ENCODE results near the gene KCNA5. TPM values are rescaled to one million over a fixed set of nuclear protein-coding genes. Genes with fewer than 3 reads are reported as not detected.

Gene KCNA5
- polyA plus RNA-seq, 1 donor from 2014 or later: 7.5 TPM

DNA sequence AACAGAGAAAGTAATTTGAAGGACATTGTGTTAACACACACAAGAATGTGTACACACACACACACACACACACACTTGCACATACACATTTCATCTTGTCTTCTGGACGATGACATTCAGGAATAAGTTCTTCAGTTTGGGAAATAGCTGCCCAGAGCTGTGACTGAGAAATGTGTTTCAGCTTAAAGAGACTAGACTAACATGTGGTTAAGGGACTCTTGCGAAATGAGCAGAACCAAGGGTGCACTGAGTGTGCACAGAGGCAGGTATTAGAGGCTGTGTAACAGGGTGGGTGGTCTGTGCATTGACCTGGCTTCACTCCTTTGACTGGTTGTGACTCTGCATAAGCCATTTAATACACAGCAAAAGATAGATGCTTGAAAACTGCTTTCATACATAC, 29.4 kb upstream of the KCNA5 start:
- H3K9ac ChIP-seq (ENCODE audit: low read length): no peak overlapping the region
- no peaks in the 10 kb centered on the region for H3K9me3 ChIP-seq (ENCODE audit: low read length)
- H3F3A ChIP-seq (ENCODE audit: insufficient read depth, low read length, poor library complexity, severe bottlenecking): no peaks in the 10 kb centered on the region
- no peak for TF ChIP-seq SMC3 (conservative IDR thresholded peaks at IDR 0.05; ENCODE audit: poor library complexity)
- no peak for TF ChIP-seq MXI1 (conservative IDR thresholded peaks at IDR 0.05; ENCODE audit: poor library complexity, severe bottlenecking)
- TF ChIP-seq, protein P1, sequence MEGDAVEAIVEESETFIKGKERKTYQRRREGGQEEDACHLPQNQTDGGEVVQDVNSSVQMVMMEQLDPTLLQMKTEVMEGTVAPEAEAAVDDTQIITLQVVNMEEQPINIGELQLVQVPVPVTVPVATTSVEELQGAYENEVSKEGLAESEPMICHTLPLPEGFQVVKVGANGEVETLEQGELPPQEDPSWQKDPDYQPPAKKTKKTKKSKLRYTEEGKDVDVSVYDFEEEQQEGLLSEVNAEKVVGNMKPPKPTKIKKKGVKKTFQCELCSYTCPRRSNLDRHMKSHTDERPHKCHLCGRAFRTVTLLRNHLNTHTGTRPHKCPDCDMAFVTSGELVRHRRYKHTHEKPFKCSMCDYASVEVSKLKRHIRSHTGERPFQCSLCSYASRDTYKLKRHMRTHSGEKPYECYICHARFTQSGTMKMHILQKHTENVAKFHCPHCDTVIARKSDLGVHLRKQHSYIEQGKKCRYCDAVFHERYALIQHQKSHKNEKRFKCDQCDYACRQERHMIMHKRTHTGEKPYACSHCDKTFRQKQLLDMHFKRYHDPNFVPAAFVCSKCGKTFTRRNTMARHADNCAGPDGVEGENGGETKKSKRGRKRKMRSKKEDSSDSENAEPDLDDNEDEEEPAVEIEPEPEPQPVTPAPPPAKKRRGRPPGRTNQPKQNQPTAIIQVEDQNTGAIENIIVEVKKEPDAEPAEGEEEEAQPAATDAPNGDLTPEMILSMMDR (IDR thresholded peaks at IDR 0.05; ENCODE audit: poor library complexity, severe bottlenecking): no peak
- TF ChIP-seq, protein P2, sequence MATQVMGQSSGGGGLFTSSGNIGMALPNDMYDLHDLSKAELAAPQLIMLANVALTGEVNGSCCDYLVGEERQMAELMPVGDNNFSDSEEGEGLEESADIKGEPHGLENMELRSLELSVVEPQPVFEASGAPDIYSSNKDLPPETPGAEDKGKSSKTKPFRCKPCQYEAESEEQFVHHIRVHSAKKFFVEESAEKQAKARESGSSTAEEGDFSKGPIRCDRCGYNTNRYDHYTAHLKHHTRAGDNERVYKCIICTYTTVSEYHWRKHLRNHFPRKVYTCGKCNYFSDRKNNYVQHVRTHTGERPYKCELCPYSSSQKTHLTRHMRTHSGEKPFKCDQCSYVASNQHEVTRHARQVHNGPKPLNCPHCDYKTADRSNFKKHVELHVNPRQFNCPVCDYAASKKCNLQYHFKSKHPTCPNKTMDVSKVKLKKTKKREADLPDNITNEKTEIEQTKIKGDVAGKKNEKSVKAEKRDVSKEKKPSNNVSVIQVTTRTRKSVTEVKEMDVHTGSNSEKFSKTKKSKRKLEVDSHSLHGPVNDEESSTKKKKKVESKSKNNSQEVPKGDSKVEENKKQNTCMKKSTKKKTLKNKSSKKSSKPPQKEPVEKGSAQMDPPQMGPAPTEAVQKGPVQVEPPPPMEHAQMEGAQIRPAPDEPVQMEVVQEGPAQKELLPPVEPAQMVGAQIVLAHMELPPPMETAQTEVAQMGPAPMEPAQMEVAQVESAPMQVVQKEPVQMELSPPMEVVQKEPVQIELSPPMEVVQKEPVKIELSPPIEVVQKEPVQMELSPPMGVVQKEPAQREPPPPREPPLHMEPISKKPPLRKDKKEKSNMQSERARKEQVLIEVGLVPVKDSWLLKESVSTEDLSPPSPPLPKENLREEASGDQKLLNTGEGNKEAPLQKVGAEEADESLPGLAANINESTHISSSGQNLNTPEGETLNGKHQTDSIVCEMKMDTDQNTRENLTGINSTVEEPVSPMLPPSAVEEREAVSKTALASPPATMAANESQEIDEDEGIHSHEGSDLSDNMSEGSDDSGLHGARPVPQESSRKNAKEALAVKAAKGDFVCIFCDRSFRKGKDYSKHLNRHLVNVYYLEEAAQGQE (IDR thresholded peaks at IDR 0.05; ENCODE audit: borderline replicate concordance): no peak
- TF ChIP-seq EZH2 (IDR thresholded peaks at IDR 0.05; ENCODE audit: borderline replicate concordance, insufficient read depth, low read length, poor library complexity, severe bottlenecking): no peak
- no peak for TF ChIP-seq TAF1 (IDR thresholded peaks at IDR 0.05; ENCODE audit: low read depth)
- no peak for TF ChIP-seq POLR2AphosphoS5 (IDR thresholded peaks at IDR 0.05)
- no peak for TF ChIP-seq EP300 (conservative IDR thresholded peaks at IDR 0.05; ENCODE audit: poor library complexity, severe bottlenecking)
- no peak for TF ChIP-seq RAD21 (conservative IDR thresholded peaks at IDR 0.05)
- H4K20me1 ChIP-seq (ENCODE audit: insufficient read depth): no peaks in the 10 kb centered on the region
- no peaks in the 10 kb centered on the region for H3K79me2 ChIP-seq (replicated peaks; ENCODE audit: insufficient read depth, low read length)
- H3K9me2 ChIP-seq (ENCODE audit: insufficient read depth, low read length): no peaks in the 10 kb centered on the region
- no peak overlapping the region for H3K4me2 ChIP-seq (ENCODE audit: low read length)
- no peak overlapping the region for H3K4me3 ChIP-seq (ENCODE audit: low read length)
- no peak overlapping the region for H2AFZ ChIP-seq (ENCODE audit: low read depth, low read length)
- H3K36me3 ChIP-seq (ENCODE audit: insufficient read depth, low read length): no peaks in the 10 kb centered on the region
- no peaks in the 10 kb centered on the region for H3K27me3 ChIP-seq (ENCODE audit: insufficient read depth, low read depth, low read length)
- no peak overlapping the region for H3K27ac ChIP-seq (ENCODE audit: low read length)

DNA sequence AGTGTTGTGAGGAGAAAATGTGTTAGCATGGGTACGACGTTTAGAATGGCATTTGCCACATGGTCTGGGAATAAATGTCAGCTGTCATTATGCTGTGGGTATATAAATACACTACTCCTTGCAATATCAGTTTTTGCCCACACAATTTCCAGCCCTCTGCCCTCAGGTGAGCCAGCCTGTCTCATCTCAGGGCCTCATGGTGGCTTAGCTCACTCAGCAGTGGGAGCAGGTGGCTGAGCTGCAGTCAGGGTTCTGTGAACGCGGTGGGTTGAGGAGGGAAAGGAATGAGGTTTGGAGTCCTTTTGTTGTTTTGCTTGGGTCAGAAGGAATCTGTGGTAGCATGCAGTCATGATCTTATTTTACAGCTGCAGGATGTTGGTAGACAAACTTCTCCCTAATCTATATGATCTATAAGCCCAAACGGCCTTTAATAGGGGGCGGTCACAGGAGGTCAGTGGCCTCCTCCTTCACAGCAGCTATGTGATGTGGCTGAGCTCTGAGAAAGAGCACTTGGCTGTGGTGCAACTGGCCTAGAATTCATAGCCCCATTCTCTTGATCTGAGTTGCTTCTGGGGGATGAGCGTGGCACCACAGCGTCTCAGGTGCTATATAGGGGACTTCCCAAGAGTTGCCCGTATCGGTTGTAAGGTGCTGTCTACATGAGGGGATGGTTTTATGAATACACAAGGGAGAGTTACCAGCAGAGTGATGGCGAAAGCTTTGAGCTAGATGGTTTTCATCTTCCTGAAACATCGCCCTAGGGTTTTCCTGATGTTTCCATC, 27.8 kb upstream of the KCNA5 start:
- Histone ChIP-seq H2AFZ (ENCODE audit: low read depth, low read length) (no peak overlapping the region), H3K4me3 (ENCODE audit: low read length) (no peak overlapping the region), H3K27me3 (ENCODE audit: insufficient read depth, low read depth, low read length) (no peaks in the 10 kb centered on the region), H3K4me2 (ENCODE audit: low read length) (no peak overlapping the region), H3K79me2 (replicated peaks; ENCODE audit: insufficient read depth, low read length) (no peaks in the 10 kb centered on the region), H3K9ac (ENCODE audit: low read length) (no peak overlapping the region), H3K9me2 (ENCODE audit: insufficient read depth, low read length) (no peaks in the 10 kb centered on the region), H3F3A (ENCODE audit: insufficient read depth, low read length, poor library complexity, severe bottlenecking) (no peaks in the 10 kb centered on the region), H3K36me3 (ENCODE audit: insufficient read depth, low read length) (no peaks in the 10 kb centered on the region), H3K9me3 (ENCODE audit: low read length) (no peaks in the 10 kb centered on the region), H4K20me1 (ENCODE audit: insufficient read depth) (no peaks in the 10 kb centered on the region), H3K27ac (ENCODE audit: low read length) (no peak overlapping the region)
- TF ChIP-seq MXI1 (conservative IDR thresholded peaks at IDR 0.05; ENCODE audit: poor library complexity, severe bottlenecking): no peak
- TF ChIP-seq SMC3 (conservative IDR thresholded peaks at IDR 0.05; ENCODE audit: poor library complexity): no peak
- TF ChIP-seq EZH2 (IDR thresholded peaks at IDR 0.05; ENCODE audit: borderline replicate concordance, insufficient read depth, low read length, poor library complexity, severe bottlenecking): no peak
- no peak for TF ChIP-seq EP300 (conservative IDR thresholded peaks at IDR 0.05; ENCODE audit: poor library complexity, severe bottlenecking)
- TF ChIP-seq TAF1 (IDR thresholded peaks at IDR 0.05; ENCODE audit: low read depth): no peak
- TF ChIP-seq RAD21 (conservative IDR thresholded peaks at IDR 0.05): no peak
- TF ChIP-seq, protein P2 (IDR thresholded peaks at IDR 0.05; ENCODE audit: borderline replicate concordance): no peak

Data from neural cell (in vitro differentiated cells).